Naive thymus-derived CD4-positive, alpha-beta T cell (primary cell): ENCODE measurements around the gene MCMBP. TPM values are rescaled to one million over a fixed set of nuclear protein-coding genes. Genes with fewer than 3 reads are reported as not detected.
A peak's percentile ranks its signal among the peaks of the same experiment; 100 is the strongest.
"Not testable (repeated sequence)": the region's sequence is repeated elsewhere in the genome, so short reads cannot be mapped to it uniquely, and the experiment has no call there.

Experiments
- ATAC-seq: fragments of 150-1000 bp; cut with Tn5 transposase; 2 replicates; pipeline ENCODE4 v1.10.0; 2021; ENCODE audit warnings: mild to moderate bottlenecking, moderate library complexity
- CTCF ChIA-PET: fragments of 350-600 bp; sonication (Branson Sonifier 250); formaldehyde crosslinking; loops from one replicate; lab custom pipeline; 2021; ENCODE audit warnings: antibody characterized with exemption; lab: Charles Lee
- POLR2A ChIA-PET: fragments of 350-600 bp; sonication (Branson Sonifier 250); formaldehyde crosslinking; loops from one replicate; lab custom pipeline; 2021; ENCODE audit warnings: antibody characterized with exemption, inconsistent platforms; lab: Charles Lee
- DNase-seq, 9 donors: peaks; one replicate each; pipeline versions ENCODE4 v3.0.0 to v3.0.0-alpha.2; 2020 to 2022; ENCODE audit warnings: mixed read lengths in 1 of 9
- H3K27ac ChIP-seq: one replicate; pipeline ENCODE4 v1.7.0; 2013; ENCODE audit warnings: mild to moderate bottlenecking, low read depth, low read length, moderate library complexity
- H3K27me3 ChIP-seq, 2 donors: one replicate each; pipeline ENCODE4 v1.7.0; 2013; ENCODE audit warnings: low read length in 2 of 2, mild to moderate bottlenecking in 2 of 2, moderate library complexity in 2 of 2; ENCODE audit not compliant: control insufficient read depth in 2 of 2, insufficient read depth in 2 of 2
- H3K36me3 ChIP-seq, 3 experiments: 1 replicate in 2 of 3; 2 replicates in 1 of 3; pipeline ENCODE4 v1.7.0; 2013; ENCODE audit warnings: low read length in 3 of 3, mild to moderate bottlenecking in 3 of 3, moderate library complexity in 1 of 3; ENCODE audit not compliant: insufficient read depth in 3 of 3, control insufficient read depth in 2 of 3
- H3K4me1 ChIP-seq, 2 donors: one replicate each; pipeline ENCODE4 v1.7.0; 2013; ENCODE audit warnings: low read length in 2 of 2, mild to moderate bottlenecking in 2 of 2, moderate library complexity in 1 of 2; ENCODE audit not compliant: control insufficient read depth in 2 of 2, insufficient read depth in 2 of 2
- H3K4me3 ChIP-seq: 2 replicates; pipeline ENCODE4 v1.7.0; 2013; ENCODE audit warnings: mild to moderate bottlenecking, low read length
- H3K9me3 ChIP-seq, 3 experiments: 1 replicate in 2 of 3; 2 replicates in 1 of 3; pipeline ENCODE4 v1.7.0; 2013; ENCODE audit warnings: low read length in 3 of 3; ENCODE audit not compliant: control insufficient read depth in 2 of 3
- H3K27ac Mint-ChIP-seq, 9 donors: one replicate each; pipeline ENCODE4 v1.8.0; 2020 to 2022; ENCODE audit warnings: mixed read lengths in 9 of 9, mild to moderate bottlenecking in 8 of 9, moderate library complexity in 5 of 9, inconsistent platforms in 2 of 9
- H3K27me3 Mint-ChIP-seq, 5 donors: one replicate each; pipeline ENCODE4 v1.8.0; 2021 to 2022; ENCODE audit warnings: mixed read lengths in 5 of 5, mild to moderate bottlenecking in 1 of 5
- H3K36me3 Mint-ChIP-seq, 5 donors: one replicate each; pipeline ENCODE4 v1.8.0; 2020 to 2022; ENCODE audit warnings: mixed read lengths in 5 of 5, mild to moderate bottlenecking in 3 of 5, inconsistent platforms in 1 of 5
- H3K4me1 Mint-ChIP-seq, 7 donors: one replicate each; pipeline ENCODE4 v1.8.0; 2020 to 2022; ENCODE audit warnings: mixed read lengths in 7 of 7, mild to moderate bottlenecking in 3 of 7, inconsistent platforms in 1 of 7
- H3K4me3 Mint-ChIP-seq, 10 donors: one replicate each; pipeline ENCODE4 v1.8.0; 2020 to 2022; ENCODE audit warnings: mild to moderate bottlenecking in 10 of 10, mixed read lengths in 10 of 10, moderate library complexity in 6 of 10, inconsistent platforms in 2 of 10
- H3K9me3 Mint-ChIP-seq, 11 donors: one replicate each; pipeline ENCODE4 v1.8.0; 2020 to 2022; ENCODE audit warnings: mixed read lengths in 11 of 11, mild to moderate bottlenecking in 4 of 11, inconsistent platforms in 1 of 11, moderate library complexity in 1 of 11
- intact Hi-C, 2 donors: fragments of 100-400 bp; cut with micrococcal nuclease; formaldehyde crosslinking; loops; one replicate each; pipeline ENCODE4 v1.15.1; 2023
- polyA plus RNA-seq, 2 donors: library from polyadenylated mRNA; unstranded; fragments of 300-500 nt; fragmentation: Illumina TruSeq; gene quantifications; one replicate each; pipeline ENCODE4 v1.2.3, GENCODE V29; 2021
- total RNA-seq, 6 experiments: library from RNA in 5 of 6; stranded (reverse) in 5 of 6; gene quantifications; 1 replicate in 5 of 6; 2 replicates in 1 of 6; pipeline ENCODE4 v1.2.3 and lab custom pipeline; 2021 to 2026

MCMBP gene
- total and polyA plus RNA-seq, 7 experiments from 2014 or later = 30.5 to 82.8 (median 46.0) TPM

DNA sequence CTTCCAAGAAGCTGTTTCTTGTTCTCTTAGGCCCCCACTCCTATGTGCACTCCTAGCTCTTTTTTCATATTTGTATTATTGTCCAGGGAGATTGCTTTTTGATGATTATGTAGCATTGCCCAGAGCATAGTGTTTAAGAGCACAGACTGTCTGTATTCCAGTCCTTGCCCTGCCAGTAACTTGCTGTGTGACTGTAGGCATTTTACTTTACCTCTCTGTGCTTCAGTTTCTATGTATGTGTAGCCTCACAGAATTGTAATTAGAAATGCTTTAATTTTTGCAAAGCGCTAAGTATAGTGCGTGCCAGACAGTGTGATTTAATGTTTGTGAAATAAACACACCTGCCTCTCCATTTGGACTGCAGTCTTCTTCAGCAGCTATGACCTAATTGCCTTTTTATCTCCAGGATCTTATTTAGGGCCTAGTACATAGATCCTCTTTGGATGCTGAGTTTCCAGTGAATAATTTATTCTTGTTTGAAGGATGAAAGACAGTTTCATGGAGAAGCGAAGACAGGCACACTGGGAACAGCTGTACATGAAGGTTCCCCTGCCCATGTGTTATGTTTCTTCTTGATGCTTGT, 21.3 kb upstream of the MCMBP start:
- Mint-ChIP-seq H3K27me3 (peaks cover 0 to 2% (median 0%) of the 10 kb centered on the region in 5 donors), H3K4me1 (peaks cover 43 to 65% (median 56%) of the 10 kb centered on the region in 7 donors), H3K4me3 (peak overlapping the region; percentile 73 to 100 (median 98)), H3K36me3 (peaks cover 4 to 14% (median 10%) of the 10 kb centered on the region in 5 donors), H3K9me3 (peaks cover 0 to 7% (median 0%) of the 10 kb centered on the region in 11 donors), H3K27ac (peak overlapping the region; percentile 33 to 99 (median 98))
- Histone ChIP-seq H3K27ac (peak overlapping the region; percentile 89), H3K4me3 (no peak overlapping the region), H3K36me3 (peaks cover 0 to 11% (median 0%) of the 10 kb centered on the region in 3 experiments), H3K27me3 (no peaks in the 10 kb centered on the region), H3K4me1 (peaks cover 12 to 21% of the 10 kb centered on the region in 2 donors), H3K9me3 (no peaks in the 10 kb centered on the region)
- ChIA-PET POLR2A (interaction anchor here (4.2 kb wide), 1 partner anchor 21 kb away, joined by 61 read pairs; the partner anchor contains the start of gene MCMBP), CTCF (interaction anchor here (1.0 kb wide), 1 partner anchor 26 kb away, joined by 3 read pairs; no protein-coding TSS in a partner anchor)
- no peak for ATAC-seq
- intact Hi-C loops = loop anchor here in 1 of 2 donors (2.0 to 5.0 kb wide), 2 partner anchors 1139 to 1552 kb away; partner anchors contain the start of genes CACUL1 and FAM204A
- DNase-seq = no peak

DNA sequence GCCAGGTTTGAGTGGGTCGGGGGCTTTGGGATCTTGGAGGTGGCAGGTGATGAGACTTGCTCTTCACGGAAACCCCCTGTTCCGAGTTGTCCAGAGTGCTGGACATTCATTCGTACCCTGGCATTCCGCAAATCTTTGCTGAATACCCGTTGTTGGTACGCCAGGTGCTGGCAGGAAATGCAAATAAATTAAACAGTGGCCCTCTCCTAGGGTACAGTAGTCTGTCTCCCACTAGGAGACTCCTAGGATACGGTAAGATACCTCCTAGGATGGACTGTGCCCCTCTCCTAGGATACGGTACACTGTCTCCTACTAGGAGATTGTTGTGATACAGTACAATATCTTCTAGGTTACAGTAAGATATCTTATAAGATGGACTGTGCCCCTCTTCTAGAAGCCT, 20.4 kb upstream of the MCMBP start:
- no peaks in the 10 kb centered on the region for H3K27me3 ChIP-seq
- peaks cover 0 to 4% (median 0%) of the 10 kb centered on the region in 3 experiments for H3K36me3 ChIP-seq
- Mint-ChIP-seq H3K4me1 (peaks cover 41 to 57% (median 50%) of the 10 kb centered on the region in 7 donors), H3K4me3 (peak overlapping the region; percentile 92 to 100 (median 98)), H3K9me3 (peaks cover 0 to 7% (median 0%) of the 10 kb centered on the region in 11 donors), H3K27ac (peak overlapping the region; percentile 95 to 99 (median 98)), H3K36me3 (peaks cover 0 to 11% (median under 1%) of the 10 kb centered on the region in 5 donors), H3K27me3 (peaks cover 0 to 4% (median 0%) of the 10 kb centered on the region in 5 donors)
- no peak for DNase-seq
- H3K4me3 ChIP-seq = peak overlapping the region; percentile 95
- H3K9me3 ChIP-seq = no peaks in the 10 kb centered on the region
- no peak for ATAC-seq
- peak overlapping the region; percentile 89 for H3K27ac ChIP-seq
- intact Hi-C loops = loop anchor here in 1 of 2 donors (2.0 to 5.0 kb wide), 2 partner anchors 1138 to 1551 kb away; partner anchors contain the start of genes CACUL1 and FAM204A
- ChIA-PET CTCF (interaction anchor here (0.6 to 1.0 kb wide), 2 partner anchors 12 to 25 kb away, joined by 3 read pairs; no protein-coding TSS in a partner anchor), POLR2A (interaction anchor here (0.9 to 4.2 kb wide), 5 partner anchors 18 to 789 kb away, joined by 3 to 61 read pairs (median 3); partner anchors contain the start of genes DENND10 and MCMBP)
- H3K4me1 ChIP-seq = peaks cover 12 to 21% of the 10 kb centered on the region in 2 donors

DNA sequence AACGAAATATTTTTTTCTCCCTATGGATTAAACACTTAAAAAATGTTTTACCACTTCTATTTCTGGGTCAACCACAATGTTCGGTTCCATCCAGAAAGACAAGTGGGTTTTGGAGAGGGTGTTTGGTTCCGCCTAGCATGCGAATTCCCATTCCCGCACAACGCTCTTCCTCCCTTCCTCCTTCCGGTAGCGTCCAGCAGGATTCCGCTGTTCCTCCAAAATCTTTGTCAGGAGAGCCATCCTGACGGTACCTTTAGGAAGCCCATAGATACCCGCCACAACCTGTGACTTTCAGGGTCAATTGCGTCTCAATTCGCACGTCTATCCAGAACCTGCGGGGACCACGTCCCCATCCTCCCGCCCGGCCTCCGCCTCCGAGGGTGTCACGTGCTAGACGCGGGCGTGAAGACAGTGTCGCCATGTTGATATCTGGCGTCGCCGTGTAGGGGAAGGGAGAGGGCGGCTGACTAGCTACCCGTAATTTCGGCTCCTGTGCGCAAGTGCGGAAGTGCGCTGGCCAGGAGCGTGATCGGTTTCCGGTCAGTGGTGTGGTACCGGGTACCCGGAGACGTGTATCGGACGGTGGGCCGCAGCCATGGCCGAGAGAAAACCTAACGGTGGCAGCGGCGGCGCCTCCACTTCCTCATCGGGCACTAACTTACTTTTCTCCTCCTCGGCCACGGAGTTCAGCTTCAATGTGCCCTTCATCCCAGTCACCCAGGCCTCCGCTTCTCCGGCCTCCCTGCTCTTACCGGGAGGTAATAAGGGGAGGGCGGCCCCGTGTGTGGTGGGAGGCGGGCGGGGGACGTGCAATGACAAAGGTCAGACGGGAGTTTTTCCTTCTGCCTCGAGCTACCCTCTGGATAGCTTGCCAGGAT, 19.8 kb upstream of the MCMBP start, which contains the start of gene SEC23IP:
Gene SEC23IP, plus strand, starts transcription at position 543 of the 878 bp plus-strand sequence. Its CDS starts 53 bp downstream, at position 596.
- H3K27ac Mint-ChIP-seq = peak within 1 kb of the TSS; percentile 95 to 99 (median 98)
- POLR2A ChIA-PET = interaction anchor here (0.9 to 4.2 kb wide), 5 partner anchors 17 to 788 kb away, joined by 3 to 61 read pairs (median 3); partner anchors contain the start of genes DENND10 and MCMBP
- peaks cover 40 to 53% (median 48%) of the 10 kb centered on the region in 7 donors for H3K4me1 Mint-ChIP-seq
- ATAC-seq (peak; percentile 99), DNase-seq (peak; percentile 77 to 94 (median 83))
- Histone ChIP-seq H3K9me3 (no peaks in the 10 kb centered on the region), H3K27me3 (no peaks in the 10 kb centered on the region), H3K27ac (peak within 1 kb of the TSS; percentile 89), H3K4me1 (peaks cover 12 to 21% of the 10 kb centered on the region in 2 donors), H3K36me3 (peaks cover 0 to 4% (median 0%) of the 10 kb centered on the region in 3 experiments), H3K4me3 (peak within 1 kb of the TSS; percentile 95)
- peaks cover 0 to 4% (median 0%) of the 10 kb centered on the region in 5 donors for H3K27me3 Mint-ChIP-seq
- H3K4me3 Mint-ChIP-seq = peak within 1 kb of the TSS; percentile 92 to 100 (median 98)
- peaks cover 0 to 11% (median 0%) of the 10 kb centered on the region in 5 donors for H3K36me3 Mint-ChIP-seq
- CTCF ChIA-PET = interaction anchor here (0.6 to 1.0 kb wide), 3 partner anchors 13 to 24 kb away, joined by 3 to 4 read pairs (median 3); partner anchors contain the start of gene MCMBP
- intact Hi-C loops = loop anchor here (1.0 to 5.0 kb wide), 8 partner anchors 19 to 1846 kb away; partner anchors contain the start of genes CACUL1 (in 1 of the 2), FAM204A (in 1 of the 2), MCMBP (in 1 of the 2) and PRDX3 (in 1 of the 2)
- H3K9me3 Mint-ChIP-seq = peaks cover 0 to 7% (median 0%) of the 10 kb centered on the region in 11 donors

DNA sequence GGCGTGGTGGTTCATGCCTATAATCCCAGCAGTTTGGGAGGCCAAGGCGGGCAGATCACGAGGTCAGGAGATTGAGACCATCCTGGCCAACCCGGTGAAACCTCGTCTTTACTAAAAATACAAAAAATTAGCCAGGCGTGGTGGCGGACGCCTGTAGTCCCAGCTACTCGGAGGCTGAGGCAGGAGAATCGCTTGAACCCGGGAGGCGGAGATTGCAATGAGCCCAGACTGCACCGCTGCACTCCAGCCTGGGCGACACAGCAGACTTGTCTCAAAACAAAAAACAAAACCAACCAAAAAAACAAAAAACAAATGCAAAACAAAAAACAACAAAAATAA, 19.2 kb upstream of the MCMBP start:
- peak overlapping the region; percentile 95 for H3K4me3 ChIP-seq
- Mint-ChIP-seq H3K4me1 (peaks cover 34 to 47% (median 42%) of the 10 kb centered on the region in 7 donors), H3K27ac (peak overlapping the region in 7 of 9 donors; percentile 95 to 99 (median 98)), H3K36me3 (peaks cover 0 to 11% (median 0%) of the 10 kb centered on the region in 5 donors), H3K4me3 (peak overlapping the region; percentile 92 to 100 (median 98))
- peaks cover 12 to 21% of the 10 kb centered on the region in 2 donors for H3K4me1 ChIP-seq
- not testable (repeated sequence) for ATAC-seq, H3K27me3 Mint-ChIP-seq, H3K36me3 ChIP-seq, H3K9me3 ChIP-seq, DNase-seq, H3K27me3 ChIP-seq, H3K9me3 Mint-ChIP-seq
- ChIA-PET CTCF (interaction anchor here (0.8 to 1.1 kb wide), 2 partner anchors 19 kb away, joined by 3 to 4 read pairs; partner anchors contain the start of gene MCMBP), POLR2A (interaction anchor here (0.9 to 4.2 kb wide), 5 partner anchors 16 to 787 kb away, joined by 3 to 61 read pairs (median 3); partner anchors contain the start of genes DENND10 and MCMBP)
- intact Hi-C loops = loop anchor here (1.0 to 5.0 kb wide), 8 partner anchors 19 to 1846 kb away; partner anchors contain the start of genes CACUL1 (in 1 of the 2), FAM204A (in 1 of the 2), MCMBP (in 1 of the 2) and PRDX3 (in 1 of the 2)
- peak overlapping the region; percentile 89 for H3K27ac ChIP-seq

DNA sequence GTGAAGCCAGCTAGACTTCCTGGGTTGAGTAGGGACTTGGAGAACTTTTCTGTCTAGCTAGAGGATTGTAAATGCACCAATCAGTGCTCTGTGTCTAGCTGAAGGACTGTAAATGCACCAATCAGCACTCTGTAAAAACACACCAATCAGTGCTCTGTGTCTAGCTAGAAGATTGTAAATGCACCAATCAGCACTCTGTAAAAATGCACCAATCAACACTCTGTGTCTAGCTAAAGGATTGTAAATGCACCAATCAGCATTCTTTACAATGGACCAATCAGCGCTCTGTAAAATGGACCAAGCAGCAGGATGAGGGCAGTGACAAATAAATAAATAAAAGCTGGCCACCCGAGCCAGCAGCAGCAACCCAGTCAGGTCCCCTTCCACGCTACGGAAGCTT, 17.7 kb upstream of the MCMBP start:
- peak overlapping the region in 1 of 9 donors; percentile 98 for H3K27ac Mint-ChIP-seq
- CTCF ChIA-PET = interaction anchor here (0.5 to 0.6 kb wide), 2 partner anchors 27 to 184 kb away, joined by 4 to 6 read pairs; no protein-coding TSS in a partner anchor

More for the DNA sequence above, 17.7 kb upstream of the MCMBP start:
- intact Hi-C loops = loop anchor here in 1 of 2 donors (5.0 kb wide), 1 partner anchor 1548 kb away; the partner anchor contains the start of gene FAM204A
- not testable (repeated sequence) for H3K27ac ChIP-seq, H3K4me3 ChIP-seq, ATAC-seq, H3K36me3 ChIP-seq, H3K27me3 Mint-ChIP-seq, DNase-seq, H3K9me3 Mint-ChIP-seq, H3K9me3 ChIP-seq, H3K27me3 ChIP-seq
- Mint-ChIP-seq H3K36me3 (peaks cover 0 to 11% (median 0%) of the 10 kb centered on the region in 5 donors), H3K4me3 (peak overlapping the region in 3 of 10 donors; percentile 43 to 46 (median 45)), H3K4me1 (peaks cover 21 to 32% (median 27%) of the 10 kb centered on the region in 7 donors)
- POLR2A ChIA-PET = interaction anchor here (1.4 to 4.2 kb wide), 2 partner anchors 17 to 18 kb away, joined by 4 to 61 read pairs; partner anchors contain the start of gene MCMBP
- H3K4me1 ChIP-seq = peaks cover 12 to 21% of the 10 kb centered on the region in 2 donors
